GM19193 (cell line): Measurements from ENCODE around the gene SLPI.

ENCODE experiments used
- POLR2A ChIP-seq: IDR thresholded peaks from 4 replicates; pipeline ENCODE4 v1.6.1; 2011; ENCODE audit not compliant: insufficient read depth, insufficient read length; ENCODE audit errors: extremely low read depth

The SLPI gene

DNA sequence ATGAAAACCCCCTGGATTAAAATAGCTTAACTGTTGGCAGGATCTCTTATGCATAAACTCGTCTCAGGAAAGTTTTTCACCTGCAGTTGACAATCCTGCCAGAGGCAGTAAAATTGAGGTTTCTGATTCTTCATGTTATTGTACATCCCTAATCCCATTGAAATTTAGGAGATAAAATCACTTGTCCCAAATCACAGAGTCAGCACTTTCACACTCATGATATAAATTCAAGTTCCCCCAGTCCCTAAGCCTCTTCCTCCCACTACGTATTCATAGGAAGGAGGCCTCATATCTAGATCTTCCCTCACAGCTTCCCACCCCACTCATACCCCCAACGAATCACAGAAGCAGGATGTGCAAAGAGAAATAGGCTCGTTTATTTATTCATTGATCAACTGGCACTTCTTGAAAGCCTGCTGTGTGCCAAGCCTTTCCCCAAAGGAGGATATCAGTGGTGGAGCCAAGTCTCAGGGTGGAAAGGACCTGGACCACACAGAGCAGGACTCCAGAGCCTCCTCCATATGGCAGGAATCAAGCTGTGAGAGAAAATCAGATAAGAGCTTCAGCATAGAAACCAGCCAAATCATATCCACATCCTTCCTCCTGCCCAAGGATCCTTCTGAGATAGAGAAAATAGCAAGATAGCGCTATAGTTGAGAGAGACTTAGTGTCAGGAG lies 2.3 kb downstream of the SLPI start:
- TF ChIP-seq POLR2A = no peak

DNA sequence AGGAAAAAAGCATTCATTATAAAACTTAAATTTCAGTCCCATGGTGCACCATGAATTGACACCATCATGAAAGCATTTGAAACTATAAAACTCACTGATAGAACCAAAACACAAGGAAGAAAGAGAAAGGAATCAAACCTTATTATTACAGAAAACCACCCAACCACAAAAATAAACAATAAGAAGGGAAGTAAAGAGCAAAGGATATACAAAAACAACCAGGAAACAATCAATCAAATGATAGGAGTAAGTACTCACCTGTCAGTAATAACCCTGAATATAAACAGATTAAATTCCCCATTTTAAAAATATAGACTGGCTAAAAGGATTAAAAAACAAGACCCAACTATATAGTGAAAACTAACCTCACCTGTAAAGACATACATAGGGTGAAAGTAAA lies 5.8 kb downstream of the SLPI start:
- TF ChIP-seq POLR2A = no peak

DNA sequence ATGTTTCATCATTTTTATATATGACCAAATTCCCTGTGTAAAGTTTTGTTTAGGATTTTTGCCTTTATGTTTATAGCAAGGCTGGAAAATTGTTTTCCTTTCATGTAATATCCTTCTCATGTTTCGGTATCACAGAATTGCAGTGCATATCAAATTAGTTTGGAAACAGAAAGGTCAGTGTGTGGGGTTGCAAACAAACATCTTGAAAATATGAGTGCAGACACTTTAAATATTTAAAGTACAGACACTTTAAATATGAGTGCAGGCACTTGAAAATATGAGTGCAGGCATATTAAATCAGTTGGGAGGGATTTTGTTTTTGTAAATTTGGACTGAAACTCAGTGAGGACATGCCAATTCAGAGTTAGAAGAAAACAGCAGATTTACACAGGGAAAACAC lies 6.5 kb downstream of the SLPI start:
- no peak for TF ChIP-seq POLR2A

DNA sequence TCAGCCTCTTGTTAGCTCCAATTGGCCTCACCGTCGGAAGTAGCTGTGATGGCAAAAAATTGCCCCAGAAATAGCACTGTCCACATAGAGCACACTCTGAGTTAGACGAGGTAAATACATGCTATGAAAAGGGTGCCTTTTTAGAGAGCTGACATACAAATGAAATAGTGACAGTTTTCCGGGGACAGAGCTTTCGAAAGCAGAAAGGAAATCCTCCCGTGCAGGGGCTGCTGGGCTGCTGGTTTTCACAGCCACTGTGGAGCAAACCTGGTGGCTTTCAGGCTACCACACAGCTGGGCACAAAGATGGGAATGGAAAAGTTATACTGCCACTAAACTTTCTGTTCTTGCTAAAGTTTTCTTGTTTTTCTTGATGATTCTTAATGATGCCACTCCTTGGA lies 8.3 kb downstream of the SLPI start:
- no peak for TF ChIP-seq POLR2A

DNA sequence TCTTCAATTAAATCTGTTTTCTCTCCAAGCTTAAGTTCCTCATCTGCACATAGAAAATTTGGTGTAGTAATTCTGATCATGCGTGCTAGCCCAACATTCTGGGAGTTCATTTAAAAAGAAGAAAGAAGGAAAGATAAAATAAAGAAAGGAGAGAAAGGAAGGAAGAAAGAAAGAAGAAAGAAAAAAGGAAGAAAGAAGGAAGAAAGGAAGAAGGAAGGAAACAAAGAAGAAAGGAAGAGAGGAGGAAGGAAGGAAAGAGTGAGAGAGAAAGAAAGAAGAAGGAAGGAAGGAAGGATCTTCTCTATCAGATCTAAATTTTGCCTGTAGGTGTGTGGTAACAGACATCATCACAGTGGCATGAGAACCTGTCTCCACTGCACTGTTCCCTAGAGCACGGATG lies 16.2 kb downstream of the SLPI start:
- TF ChIP-seq POLR2A = no peak

DNA sequence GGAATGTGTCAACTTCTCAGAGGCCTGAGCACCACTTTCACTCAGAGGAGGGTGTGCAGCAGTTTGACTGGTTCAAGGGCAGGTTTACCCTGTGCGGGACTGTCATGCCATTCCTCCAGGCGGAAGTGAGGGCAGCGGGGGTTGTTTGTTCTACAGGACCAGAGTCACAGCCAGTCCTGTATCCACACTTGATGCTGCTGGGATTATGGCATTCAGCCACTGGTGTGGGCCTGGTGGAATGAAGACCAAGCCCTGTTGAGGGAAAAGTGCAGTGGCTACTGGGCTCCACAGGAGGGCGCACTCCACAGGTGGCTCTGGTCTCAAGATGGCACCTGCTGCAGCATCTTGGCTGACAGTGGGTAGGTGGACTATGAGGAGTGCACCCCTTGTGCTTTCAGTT lies 18.4 kb downstream of the SLPI start:
- no peak for TF ChIP-seq POLR2A

DNA sequence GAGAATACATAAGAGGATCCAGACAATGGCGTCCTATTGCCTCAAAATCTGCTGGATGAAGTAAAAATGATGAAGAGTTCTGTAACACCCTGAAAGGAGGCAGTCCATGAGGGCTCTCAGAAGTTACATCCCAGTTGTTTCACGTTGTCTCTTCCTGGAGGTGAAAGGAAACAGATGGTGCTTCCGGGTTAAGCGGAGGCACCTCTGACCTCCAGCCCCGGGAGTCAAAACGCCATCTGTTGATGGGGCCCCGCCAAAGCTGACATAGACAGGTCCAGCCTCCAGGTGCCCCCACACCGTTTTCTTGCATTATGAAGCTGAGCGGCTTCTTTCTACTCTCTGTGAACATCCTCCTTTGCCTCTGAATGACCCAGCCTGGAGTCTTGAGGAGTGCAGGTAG lies 23.7 kb downstream of the SLPI start:
- no peak for TF ChIP-seq POLR2A

DNA sequence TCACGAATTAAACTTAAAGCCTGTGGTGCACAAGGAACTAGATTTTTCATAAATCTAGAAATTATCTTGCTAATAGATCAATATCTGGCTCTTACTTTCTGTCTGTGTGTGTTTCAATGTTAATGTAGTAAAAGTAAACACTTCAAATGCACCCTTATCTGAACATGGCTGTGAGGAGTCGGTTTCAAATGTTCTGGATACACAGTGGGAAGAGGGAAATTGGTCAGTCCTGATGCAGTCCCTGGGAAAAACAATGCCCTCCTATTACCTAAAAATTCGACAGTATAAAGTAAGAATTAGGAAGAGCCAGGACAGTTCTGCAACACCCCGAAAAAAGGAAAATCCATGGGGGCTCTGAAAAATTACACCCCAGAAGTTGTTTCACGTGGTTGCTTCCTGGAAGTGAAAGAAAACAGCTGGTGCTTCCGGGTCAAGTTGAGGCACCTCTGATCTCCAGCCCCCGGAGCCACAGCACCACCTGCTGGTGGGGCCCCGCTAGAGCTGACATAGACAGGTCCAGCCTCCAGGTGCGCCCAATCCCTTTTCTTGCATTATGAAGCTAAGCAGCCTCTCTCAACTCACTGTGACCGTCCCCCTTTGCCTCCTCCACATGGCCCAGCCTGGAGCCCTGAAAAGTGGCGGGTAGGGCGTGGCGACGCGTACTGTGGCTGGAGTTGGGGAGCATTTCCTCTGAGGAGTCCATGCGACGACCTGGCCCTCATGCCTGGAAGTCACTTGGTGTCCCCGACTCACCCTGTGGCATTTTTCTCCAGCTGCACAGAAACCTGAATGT lies 24.9 kb downstream of the SLPI start:
- no peak for TF ChIP-seq POLR2A

DNA sequence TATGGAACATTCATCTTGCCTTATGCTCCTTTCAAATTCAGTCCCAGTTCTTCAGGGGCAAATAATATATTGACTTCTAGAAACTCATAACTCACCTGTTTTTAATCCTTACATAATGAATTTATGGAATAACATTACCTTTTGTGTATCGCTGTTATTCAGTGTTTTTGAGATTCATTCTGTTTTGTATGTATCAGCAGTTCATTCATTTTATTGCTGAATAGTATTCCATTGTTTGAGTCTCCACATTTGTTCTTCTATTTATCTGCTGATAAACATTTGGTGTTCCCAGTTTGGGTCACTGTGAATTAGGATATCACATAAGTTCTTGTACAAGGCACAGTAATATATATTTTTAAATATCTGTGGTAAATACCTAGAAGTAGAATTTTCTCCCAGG lies 28.1 kb downstream of the SLPI start:
- TF ChIP-seq POLR2A = no peak

DNA sequence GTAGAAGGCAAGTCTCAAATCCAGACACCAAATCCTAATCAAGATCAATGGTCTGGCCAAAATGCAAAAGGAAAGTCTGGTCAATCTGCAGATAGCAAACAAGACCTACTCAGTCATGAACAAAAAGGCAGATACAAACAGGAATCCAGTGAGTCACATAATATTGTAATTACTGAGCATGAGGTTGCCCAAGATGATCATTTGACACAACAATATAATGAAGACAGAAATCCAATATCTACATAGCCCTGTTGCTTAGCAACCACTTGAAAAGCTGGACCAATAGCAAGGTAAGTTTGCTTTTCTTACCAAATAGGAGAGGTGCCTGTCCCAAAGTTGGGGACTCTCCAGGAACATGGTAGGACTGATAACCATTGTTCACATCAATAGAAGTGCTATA lies 31.2 kb downstream of the SLPI start:
- no peak for TF ChIP-seq POLR2A

DNA sequence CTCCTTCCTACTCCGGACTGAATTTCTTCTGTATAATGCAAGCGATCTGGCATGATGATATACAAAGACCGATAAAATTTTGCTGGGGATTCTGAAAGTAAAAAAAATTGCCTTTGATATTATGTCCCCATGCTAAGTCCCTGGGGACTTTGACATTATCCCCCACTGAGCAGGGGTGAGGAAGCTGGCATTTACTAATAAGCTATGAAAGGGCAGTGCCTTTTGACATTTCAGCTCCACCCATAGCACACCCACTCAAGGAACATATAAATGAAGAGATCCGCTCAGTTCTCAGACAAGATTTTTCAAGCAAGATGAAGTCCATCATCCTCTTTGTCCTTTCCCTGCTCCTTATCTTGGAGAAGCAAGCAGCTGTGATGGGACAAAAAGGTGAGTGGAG lies 33.3 kb downstream of the SLPI start, which contains the start of gene SEMG2:
Gene SEMG2 (plus strand): TSS at position 298 of the 400 bp plus-strand sequence. CDS start 17 bp downstream, at position 315.
- TF ChIP-seq POLR2A = no peak

DNA sequence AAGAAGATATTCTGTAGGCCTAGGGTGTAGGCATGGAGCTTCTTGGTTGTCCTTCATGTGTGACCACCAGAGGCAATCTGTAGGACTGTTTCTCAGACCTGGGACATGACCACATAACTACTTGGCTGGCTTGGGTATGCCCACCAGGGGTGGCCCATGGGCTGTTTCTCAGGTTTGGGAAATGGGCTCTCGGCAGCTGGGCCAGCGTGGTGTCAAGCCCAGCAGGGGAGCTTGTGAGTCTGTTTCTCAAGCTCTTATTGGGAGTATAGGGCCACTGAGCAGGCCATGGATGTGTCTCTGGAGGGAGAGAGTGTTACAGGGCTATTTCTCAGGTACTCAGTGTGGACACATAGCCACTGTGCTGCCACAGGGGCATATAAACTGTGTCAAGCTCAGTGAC lies 35.7 kb downstream of the SLPI start:
- TF ChIP-seq POLR2A = no peak

DNA sequence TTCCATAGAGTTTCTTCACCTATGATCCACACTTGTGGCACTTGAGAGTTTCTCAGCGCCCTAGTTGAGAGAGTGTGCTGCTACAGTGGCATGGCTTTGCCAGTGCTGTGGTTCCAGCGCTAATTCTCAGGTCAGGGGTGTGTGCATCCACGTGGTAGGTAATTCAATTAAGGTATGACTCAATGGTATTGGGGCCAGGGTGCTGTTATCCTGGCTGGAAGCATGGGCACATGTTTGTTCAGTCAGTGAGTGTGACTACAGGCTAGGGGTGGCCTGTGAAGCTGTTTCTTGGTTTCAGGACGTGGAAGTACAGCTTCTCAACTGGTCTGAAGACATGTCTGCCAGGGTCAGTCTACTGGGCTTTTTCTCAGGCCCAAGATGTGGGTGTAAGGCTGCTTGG lies 36.2 kb downstream of the SLPI start:
- no peak for TF ChIP-seq POLR2A

DNA sequence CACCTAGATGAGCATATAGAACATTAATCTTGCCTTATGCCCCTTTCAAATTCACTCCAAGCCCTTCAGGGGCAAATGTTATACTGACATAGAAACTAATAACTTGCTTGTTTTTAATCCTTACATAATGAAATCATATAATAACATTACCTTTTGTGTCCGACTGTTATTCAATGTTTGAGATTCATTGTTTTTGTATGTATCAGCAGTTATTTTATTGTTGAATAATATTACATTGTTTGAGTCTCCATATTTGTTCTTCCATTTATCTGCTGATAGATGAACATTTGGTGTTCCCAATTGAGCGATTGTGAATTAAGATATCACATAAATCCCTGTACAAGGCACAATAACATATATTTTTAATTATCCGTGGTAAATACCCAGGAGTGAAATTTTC lies 41.5 kb downstream of the SLPI start:
- TF ChIP-seq POLR2A = no peak

DNA sequence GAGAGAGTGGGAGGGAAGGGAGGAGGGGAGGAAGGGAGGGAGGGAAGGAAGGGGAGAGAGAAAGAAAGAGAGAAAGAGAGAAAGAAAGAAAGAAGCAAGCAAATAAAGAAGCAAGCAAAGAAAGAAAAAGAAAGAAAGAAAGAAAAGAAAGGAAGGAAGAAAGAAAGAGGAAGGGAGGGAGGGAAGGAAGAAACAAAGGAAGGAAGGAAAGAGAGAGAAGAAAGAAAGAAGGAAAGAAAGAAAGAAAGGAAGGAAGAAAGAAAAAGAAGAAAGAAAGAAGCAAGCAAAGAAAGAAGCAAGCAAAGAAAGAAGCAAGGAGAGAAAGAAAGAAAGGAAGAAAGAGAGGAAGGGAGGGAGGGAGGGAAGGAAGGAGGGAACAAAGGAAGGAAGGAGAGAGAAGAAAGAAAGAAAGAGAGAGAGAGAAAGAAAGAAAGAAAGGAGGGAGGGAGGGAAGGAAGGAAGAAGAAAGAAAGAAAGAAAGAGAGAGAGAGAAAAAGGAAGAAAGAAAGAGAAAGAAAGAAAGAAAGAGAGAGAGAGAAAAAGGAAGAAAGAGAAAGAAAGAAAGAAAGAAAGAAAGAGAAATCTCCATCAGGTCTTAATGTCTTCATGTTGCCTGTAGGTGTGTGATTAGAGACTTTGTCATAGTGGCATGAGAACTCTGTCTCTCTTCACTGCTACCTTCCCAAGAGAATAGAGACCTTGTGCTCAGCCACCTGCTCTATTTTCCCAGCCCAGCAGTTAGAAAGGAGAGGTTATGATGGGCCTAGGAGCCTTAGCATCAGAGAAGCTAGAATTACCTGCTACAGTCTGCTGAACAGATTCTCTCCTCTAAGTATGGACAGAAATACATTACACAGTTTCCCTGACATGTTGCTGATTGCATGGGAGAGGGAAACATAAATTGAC lies 42.5 kb downstream of the SLPI start:
- TF ChIP-seq POLR2A = no peak

DNA sequence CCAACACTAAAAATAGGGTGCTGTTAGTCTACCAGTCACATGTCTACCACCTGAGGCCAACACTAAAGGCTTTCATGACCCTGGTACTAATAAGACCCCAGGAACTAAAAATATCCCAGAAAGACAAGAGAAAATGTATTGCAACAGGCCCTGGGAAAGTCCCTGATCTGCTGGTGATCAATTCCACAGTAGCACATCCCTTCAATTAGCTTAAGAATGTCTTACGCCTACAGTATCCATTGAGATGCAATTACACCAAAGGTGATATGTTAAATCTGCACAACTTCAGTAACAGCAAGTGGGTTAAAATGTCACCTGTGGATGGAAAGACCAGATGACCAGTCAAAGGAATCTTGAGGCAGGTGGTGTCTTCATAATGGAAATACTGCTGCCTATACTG lies 44.4 kb downstream of the SLPI start:
- no peak for TF ChIP-seq POLR2A

DNA sequence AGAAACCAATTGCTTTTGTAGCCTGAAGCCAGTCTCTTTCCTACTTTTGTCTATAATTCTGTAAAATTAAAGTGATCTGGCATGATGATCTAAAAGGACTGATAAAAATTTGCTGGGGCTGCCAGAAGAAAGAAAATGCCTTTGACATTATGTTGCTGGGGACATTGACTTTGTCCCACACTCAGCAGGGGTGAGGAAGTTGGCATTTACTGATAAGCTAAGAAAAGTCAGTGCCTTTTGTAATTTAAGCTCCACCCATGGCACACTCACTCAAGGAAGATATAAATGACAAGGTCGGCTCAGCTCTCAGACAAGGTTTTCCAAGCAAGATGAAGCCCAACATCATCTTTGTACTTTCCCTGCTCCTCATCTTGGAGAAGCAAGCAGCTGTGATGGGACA lies 47.6 kb downstream of the SLPI start, which contains the start of gene SEMG1:
Gene SEMG1 (plus strand): TSS at position 309 of the 400 bp plus-strand sequence. CDS start 21 bp downstream, at position 330.
- TF ChIP-seq POLR2A = no peak
